WERI-Rb-1 (cell line): ENCODE data around the gene AKAP8.

Source experiments
- DNase-seq: peaks from one replicate; pipeline ENCODE4 v3.0.0-alpha.2; 2020
- H3K27ac ChIP-seq: fragments of 250-450 bp; sonication (Bioruptor Pico); 2 replicates; pipeline ENCODE4 v1.5.1; 2020; ENCODE audit warnings: mild to moderate bottlenecking, moderate library complexity
- H3K27me3 ChIP-seq: fragments of 250-450 bp; sonication (Bioruptor Pico); 2 replicates; pipeline ENCODE4 v1.5.1; 2021; ENCODE audit warnings: mild to moderate bottlenecking, low read depth, moderate library complexity; ENCODE audit not compliant: insufficient read depth, severe bottlenecking
- H3K36me3 ChIP-seq: fragments of 250-450 bp; sonication (Bioruptor Pico); 2 replicates; pipeline ENCODE4 v1.5.1; 2020; ENCODE audit warnings: mild to moderate bottlenecking, moderate library complexity
- H3K4me3 ChIP-seq: 2 replicates; pipeline ENCODE4 v1.5.1; 2011; ENCODE audit warnings: low read depth, mild to moderate bottlenecking, control low read depth, low read length
- H3K9me3 ChIP-seq: fragments of 250-450 bp; sonication (Bioruptor Pico); 2 replicates; pipeline ENCODE4 v1.5.1; 2021; ENCODE audit warnings: mild to moderate bottlenecking, moderate library complexity; ENCODE audit not compliant: severe bottlenecking
- CTCF ChIP-seq: IDR thresholded peaks from 2 replicates; pipeline ENCODE4 v1.5.1; 2011; ENCODE audit warnings: low read depth, mild to moderate bottlenecking, control low read depth, inconsistent platforms, low read length

Gene AKAP8

GRCh38 chr19:15379083-15379998 is at the start of gene AKAP8:
AKAP8 (minus strand) TSS chr19:15379787; CDS start chr19:15379731, 56 bp downstream.
- Histone ChIP-seq H3K27ac (peak within 1 kb of the TSS; percentile 98), H3K36me3 (peaks cover 26% of the 10 kb centered on the region), H3K27me3 (no peaks in the 10 kb centered on the region), H3K9me3 (no peaks in the 10 kb centered on the region), H3K4me3 (peak within 1 kb of the TSS; percentile 87)
- TF ChIP-seq CTCF, result no peak
- peak; percentile 98 for DNase-seq

GRCh38 chr19:15427991-15428471 is 48.4 kb upstream of the AKAP8 start:
- H3K9me3 ChIP-seq, result no peaks in the 10 kb centered on the region
- H3K27me3 ChIP-seq, result no peaks in the 10 kb centered on the region
- TF ChIP-seq CTCF, result no peak
- no peak overlapping the region for H3K4me3 ChIP-seq
- DNase-seq, result no peak
- no peak overlapping the region for H3K27ac ChIP-seq
- peaks cover 82% of the 10 kb centered on the region for H3K36me3 ChIP-seq

GRCh38 chr19:15427350-15427700 is 47.7 kb upstream of the AKAP8 start:
- Histone ChIP-seq H3K27me3 (no peaks in the 10 kb centered on the region), H3K4me3 (no peak overlapping the region), H3K36me3 (peaks cover 86% of the 10 kb centered on the region)

GRCh38 chr19:15426485-15427349 is 47.1 kb upstream of the AKAP8 start:
- DNase-seq, result peak; percentile 42
- Histone ChIP-seq H3K27me3 (no peaks in the 10 kb centered on the region), H3K4me3 (no peak overlapping the region), H3K9me3 (no peaks in the 10 kb centered on the region), H3K27ac (peak overlapping the region; percentile 29; the same call in 1 of the 2 replicates), H3K36me3 (peaks cover 88% of the 10 kb centered on the region)
- TF ChIP-seq CTCF, result no peak

More at GRCh38 chr19:15427350-15427700, 47.7 kb upstream of the AKAP8 start:
- Histone ChIP-seq H3K27ac (no peak overlapping the region), H3K9me3 (no peaks in the 10 kb centered on the region)
- DNase-seq, result no peak
- TF ChIP-seq CTCF, result no peak

- H3K27me3 ChIP-seq, result no peaks in the 10 kb centered on the region
- no peak overlapping the region for H3K27ac ChIP-seq
- DNase-seq, result no peak
- no peaks in the 10 kb centered on the region for H3K9me3 ChIP-seq
- no peak overlapping the region for H3K4me3 ChIP-seq
- peaks cover 75% of the 10 kb centered on the region for H3K36me3 ChIP-seq
- TF ChIP-seq CTCF, result no peak
Observed at GRCh38 chr19:15425321-15425950, 45.8 kb upstream of the AKAP8 start.
